ENCODE results near the gene PI4KB. TPM values are rescaled to one million over a fixed set of nuclear protein-coding genes. Genes with fewer than 3 reads are reported as not detected.

Gene PI4KB
- total RNA-seq (ENCODE audit: low replicate concordance) = 59.6 and 60.7 TPM in 2 replicates
- long read RNA-seq, transcript PI4KB-202 (12 exons, 3,340 nt) = minor isoform, 8 of 56 reads
- long read RNA-seq, transcript PI4KB-203 (11 exons, 3,934 nt) = major isoform, 14 of 56 reads
- long read RNA-seq, partial matches to known transcripts = 22 of 56 reads
- long read RNA-seq, other reads (novel, unspliced or antisense) = 11 of 56 reads

DNA sequence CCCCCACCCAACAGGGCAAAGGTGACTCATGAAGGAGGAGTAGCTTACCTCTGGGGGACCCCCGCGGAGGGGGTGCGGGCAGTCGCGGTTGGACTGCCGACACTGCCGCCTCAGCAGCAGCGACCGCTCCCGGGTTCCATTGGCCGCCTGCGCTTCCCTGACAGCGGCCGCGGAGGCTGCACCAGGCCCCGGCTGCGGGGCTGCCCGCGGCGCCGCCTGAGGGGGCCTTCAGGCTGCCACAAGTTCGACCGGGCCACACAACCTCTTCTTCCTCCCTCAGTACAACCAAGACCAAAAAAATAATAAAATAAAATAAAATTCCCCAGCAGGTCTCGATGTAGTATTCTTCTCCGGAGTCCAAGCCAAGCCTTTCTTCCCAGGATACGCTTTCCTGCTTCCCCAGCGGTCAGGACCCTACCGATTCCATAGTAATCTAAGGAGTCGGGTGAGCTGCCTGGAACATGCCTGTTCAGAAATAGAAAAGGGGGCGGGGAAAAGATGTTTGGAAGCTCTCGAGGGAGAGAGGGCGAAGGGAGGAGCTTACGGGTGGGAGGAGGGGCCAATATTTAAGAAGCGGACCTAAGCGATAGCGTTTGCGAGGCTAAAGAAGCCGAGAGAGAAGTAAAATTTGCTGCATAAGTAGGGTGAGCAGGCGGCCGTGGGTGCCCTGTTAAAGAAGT lies at the start of gene PI4KB:
Gene PI4KB (minus strand): TSS at position 194 of the 680 bp plus-strand sequence. CDS start 10,935 bp downstream, outside the sequence.
- Mint-ChIP-seq H3K36me3 (peaks cover 16% of the 10 kb centered on the region), H3K4me3 (peak within 1 kb of the TSS; percentile 97), H3K27me3 (no peaks in the 10 kb centered on the region), H3K4me1 (ENCODE audit: unreplicated experiment) (peaks cover 20% of the 10 kb centered on the region), H3K27ac (peak within 1 kb of the TSS; percentile 95), H3K9me3 (no peaks in the 10 kb centered on the region)
- TF ChIP-seq, protein P1, sequence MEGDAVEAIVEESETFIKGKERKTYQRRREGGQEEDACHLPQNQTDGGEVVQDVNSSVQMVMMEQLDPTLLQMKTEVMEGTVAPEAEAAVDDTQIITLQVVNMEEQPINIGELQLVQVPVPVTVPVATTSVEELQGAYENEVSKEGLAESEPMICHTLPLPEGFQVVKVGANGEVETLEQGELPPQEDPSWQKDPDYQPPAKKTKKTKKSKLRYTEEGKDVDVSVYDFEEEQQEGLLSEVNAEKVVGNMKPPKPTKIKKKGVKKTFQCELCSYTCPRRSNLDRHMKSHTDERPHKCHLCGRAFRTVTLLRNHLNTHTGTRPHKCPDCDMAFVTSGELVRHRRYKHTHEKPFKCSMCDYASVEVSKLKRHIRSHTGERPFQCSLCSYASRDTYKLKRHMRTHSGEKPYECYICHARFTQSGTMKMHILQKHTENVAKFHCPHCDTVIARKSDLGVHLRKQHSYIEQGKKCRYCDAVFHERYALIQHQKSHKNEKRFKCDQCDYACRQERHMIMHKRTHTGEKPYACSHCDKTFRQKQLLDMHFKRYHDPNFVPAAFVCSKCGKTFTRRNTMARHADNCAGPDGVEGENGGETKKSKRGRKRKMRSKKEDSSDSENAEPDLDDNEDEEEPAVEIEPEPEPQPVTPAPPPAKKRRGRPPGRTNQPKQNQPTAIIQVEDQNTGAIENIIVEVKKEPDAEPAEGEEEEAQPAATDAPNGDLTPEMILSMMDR (conservative IDR thresholded peaks at IDR 0.05) = no peak
- DNase-seq (ENCODE audit: extremely low spot score, unreplicated experiment) = peak; percentile 87

DNA sequence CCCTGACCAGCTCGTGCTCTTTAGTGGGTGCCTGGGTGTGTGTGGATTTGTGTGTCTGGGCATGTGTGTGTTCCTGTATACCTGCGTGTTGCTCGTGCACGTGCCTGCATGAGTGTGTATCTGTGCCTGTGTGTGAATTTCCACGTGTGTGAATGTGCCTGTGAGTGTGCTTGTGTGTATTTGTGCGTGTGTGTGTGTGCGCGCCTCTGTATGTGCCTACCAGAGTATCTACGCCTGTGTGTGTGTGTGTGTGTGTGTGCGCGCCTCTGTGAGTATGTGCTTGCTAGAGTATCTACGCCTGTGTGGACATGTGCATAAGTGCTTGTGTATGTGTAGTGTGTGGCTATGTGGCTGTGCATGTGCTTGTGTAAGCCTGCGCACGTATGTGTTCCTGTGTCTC lies 46.0 kb upstream of the PI4KB start:
- H3K27me3 Mint-ChIP-seq = no peaks in the 10 kb centered on the region
- TF ChIP-seq, protein P1 (conservative IDR thresholded peaks at IDR 0.05) = no peak
- H3K4me1 Mint-ChIP-seq (ENCODE audit: unreplicated experiment) = peaks cover 26% of the 10 kb centered on the region
- H3K36me3 Mint-ChIP-seq = no peaks in the 10 kb centered on the region
- peak overlapping the region; percentile 76 for H3K27ac Mint-ChIP-seq
- no peaks in the 10 kb centered on the region for H3K9me3 Mint-ChIP-seq
- no peak for DNase-seq (ENCODE audit: extremely low spot score, unreplicated experiment)
- peak overlapping the region; percentile 44 for H3K4me3 Mint-ChIP-seq

DNA sequence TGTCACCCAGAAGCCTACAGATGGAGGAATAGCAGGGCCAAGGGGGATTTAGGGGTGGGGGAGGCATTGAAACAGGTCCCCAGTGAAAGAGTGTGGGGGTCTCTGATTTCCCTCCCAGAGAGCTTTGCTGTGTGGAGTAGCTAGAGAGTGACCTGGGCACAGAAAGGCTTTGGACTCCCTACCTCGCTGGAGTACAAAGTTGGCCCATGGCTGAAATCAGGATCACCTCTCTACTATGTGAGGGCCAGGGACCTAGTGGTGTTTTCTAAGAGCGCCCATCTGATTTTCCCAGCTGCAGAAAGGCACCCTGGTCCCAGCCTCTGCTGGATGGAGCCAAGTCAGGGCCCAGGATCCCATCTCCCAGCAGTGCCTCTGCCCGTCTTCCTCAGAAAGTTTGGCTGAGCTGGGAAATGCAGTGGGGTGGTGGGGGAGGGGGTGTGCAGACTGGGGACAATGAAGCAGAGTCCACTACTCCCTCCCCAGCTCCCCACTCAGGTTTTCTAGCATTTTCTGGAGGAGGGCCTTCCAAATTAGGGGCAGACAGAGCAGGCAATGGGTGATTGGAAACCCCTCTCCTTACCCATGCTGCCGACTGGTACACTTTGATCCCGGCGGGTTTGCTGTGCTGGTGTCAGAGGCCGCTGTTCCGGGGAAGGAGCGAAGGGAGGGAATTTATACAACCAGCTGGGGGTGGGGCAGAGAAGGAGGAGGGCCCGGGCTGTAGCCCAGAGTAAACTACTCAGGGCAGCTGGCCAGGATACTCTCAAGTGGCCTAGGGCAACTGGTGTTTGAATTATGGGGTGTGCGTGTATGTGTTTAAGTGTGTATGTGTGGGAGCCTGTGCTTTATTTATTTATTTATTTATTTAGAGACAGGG lies 45.1 kb upstream of the PI4KB start, which contains the start of gene SELENBP1:
Gene SELENBP1 (minus strand): TSS at position 648 of the 877 bp plus-strand sequence. CDS start 64 bp downstream, at position 584.
- TF ChIP-seq, protein P1 (conservative IDR thresholded peaks at IDR 0.05) = no peak
- H3K9me3 Mint-ChIP-seq = no peaks in the 10 kb centered on the region

DNA sequence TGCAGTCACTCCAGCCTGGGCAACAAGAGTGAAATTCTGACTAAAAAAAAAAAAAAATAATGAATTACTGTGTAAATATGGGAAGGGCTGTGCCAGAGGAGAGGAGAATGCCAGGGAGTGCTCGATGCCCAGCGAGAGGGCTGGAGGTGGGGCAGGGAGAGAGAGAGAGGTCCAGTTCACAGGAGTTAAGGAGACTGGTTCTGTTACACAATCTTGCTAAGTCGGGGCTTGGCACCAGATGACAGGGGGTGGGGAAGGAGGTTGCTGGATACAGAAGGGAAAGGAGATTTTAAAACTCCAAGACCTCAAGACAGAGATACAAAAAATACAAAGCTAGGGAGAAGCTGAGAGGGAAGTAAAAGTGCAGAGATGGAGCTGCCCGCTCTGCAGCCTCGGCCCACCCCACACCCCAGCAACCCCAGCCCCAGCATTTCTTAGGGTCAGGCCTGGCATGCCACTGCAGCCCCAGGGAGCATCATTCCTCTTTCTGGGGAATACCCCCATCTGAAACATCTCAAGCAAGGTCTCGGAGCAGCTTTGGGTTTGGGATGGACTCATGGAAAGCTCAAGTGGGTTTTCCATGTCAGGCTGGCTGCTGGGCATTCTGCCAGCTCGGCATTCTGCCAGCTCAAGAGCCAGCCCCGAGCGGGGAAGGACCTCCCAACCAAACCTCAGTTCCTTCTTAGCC lies 44.3 kb upstream of the PI4KB start:
- H3K4me3 Mint-ChIP-seq = peak overlapping the region; percentile 69
- no peaks in the 10 kb centered on the region for H3K27me3 Mint-ChIP-seq
- no peaks in the 10 kb centered on the region for H3K9me3 Mint-ChIP-seq
- H3K27ac Mint-ChIP-seq = no peak overlapping the region
- H3K4me1 Mint-ChIP-seq (ENCODE audit: unreplicated experiment) = peaks cover 26% of the 10 kb centered on the region
- H3K36me3 Mint-ChIP-seq = no peaks in the 10 kb centered on the region
- TF ChIP-seq, protein P1 (conservative IDR thresholded peaks at IDR 0.05) = no peak
- no peak for DNase-seq (ENCODE audit: extremely low spot score, unreplicated experiment)

More for the DNA sequence above, 45.1 kb upstream of the PI4KB start, which contains the start of gene SELENBP1:
- Mint-ChIP-seq H3K4me3 (peak within 1 kb of the TSS; percentile 84), H3K4me1 (ENCODE audit: unreplicated experiment) (peaks cover 26% of the 10 kb centered on the region), H3K27me3 (no peaks in the 10 kb centered on the region), H3K36me3 (no peaks in the 10 kb centered on the region), H3K27ac (peak within 1 kb of the TSS; percentile 76)
- no peak for DNase-seq (ENCODE audit: extremely low spot score, unreplicated experiment)
